H7 (cell line): ENCODE measurements around the gene MYO7B. TPM values are rescaled to one million over a fixed set of nuclear protein-coding genes. Genes with fewer than 3 reads are reported as not detected.
A peak's percentile ranks its signal among the peaks of the same experiment; 100 is the strongest.

Experiments
- DNase-seq: peaks from one replicate; pipeline ENCODE4 v3.0.0; 2012
- H3K27me3 ChIP-seq: 2 replicates; pipeline ENCODE4 v1.6.0; 2011; ENCODE audit warnings: mild to moderate bottlenecking, low read length; ENCODE audit not compliant: control insufficient read depth, insufficient read depth
- H3K36me3 ChIP-seq: replicated peaks from 2 replicates; pipeline ENCODE4 v1.5.1; 2011; ENCODE audit warnings: low read length; ENCODE audit not compliant: control insufficient read depth, insufficient read depth
- H3K4me3 ChIP-seq: 2 replicates; pipeline ENCODE4 v1.5.1; 2011; ENCODE audit warnings: low read depth, mild to moderate bottlenecking, control low read depth, low read length, moderate library complexity; ENCODE audit not compliant: insufficient read depth
- total RNA-seq: library from RNA; depleted of rRNA; stranded (reverse); fragments of >200 nt; shearing (Covaris generic); gene quantifications from 2 replicates; pipeline ENCODE4 v1.2.3, GENCODE V29; 2014

The MYO7B gene
- total RNA-seq, 1 experiment from 2014 or later = not detected

DNA sequence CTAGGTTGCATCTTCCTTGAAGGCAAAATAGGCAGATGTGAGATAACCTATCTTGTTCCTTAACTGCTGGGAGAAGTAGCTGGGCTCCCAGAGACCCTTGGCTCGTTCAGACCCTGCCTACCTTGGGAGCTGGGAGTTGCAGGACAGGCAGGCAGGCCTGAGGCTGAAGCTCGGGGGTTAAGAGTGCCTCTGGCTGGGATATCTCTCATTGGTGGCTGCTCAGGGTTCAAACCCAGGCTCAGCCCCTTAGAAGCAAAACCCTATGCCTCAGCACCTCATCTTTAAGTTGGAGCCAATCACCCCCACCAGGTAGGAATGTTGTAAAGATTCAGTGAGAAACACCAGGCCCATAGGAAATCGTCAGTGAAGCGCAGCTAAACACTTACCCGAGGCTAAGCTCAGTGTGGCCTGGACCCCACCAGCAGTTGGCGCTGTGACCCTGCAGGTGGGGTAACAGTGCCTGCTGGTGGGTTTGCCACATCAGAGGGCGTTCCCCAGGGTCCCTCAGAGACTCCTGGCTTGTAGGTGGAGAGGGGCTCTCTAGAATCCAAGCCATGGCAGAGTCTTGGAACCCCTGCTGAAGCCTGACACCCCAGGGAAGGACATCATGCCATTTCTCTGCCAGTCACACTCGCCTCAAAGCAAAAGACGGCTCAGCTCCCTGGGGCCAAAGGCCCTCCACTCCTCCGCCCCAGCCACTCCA, 55.9 kb downstream of the MYO7B start:
- Histone ChIP-seq H3K27me3 (no peaks in the 10 kb centered on the region), H3K36me3 (no peaks in the 10 kb centered on the region), H3K4me3 (no peak overlapping the region)
- DNase-seq = peak; percentile 95

DNA sequence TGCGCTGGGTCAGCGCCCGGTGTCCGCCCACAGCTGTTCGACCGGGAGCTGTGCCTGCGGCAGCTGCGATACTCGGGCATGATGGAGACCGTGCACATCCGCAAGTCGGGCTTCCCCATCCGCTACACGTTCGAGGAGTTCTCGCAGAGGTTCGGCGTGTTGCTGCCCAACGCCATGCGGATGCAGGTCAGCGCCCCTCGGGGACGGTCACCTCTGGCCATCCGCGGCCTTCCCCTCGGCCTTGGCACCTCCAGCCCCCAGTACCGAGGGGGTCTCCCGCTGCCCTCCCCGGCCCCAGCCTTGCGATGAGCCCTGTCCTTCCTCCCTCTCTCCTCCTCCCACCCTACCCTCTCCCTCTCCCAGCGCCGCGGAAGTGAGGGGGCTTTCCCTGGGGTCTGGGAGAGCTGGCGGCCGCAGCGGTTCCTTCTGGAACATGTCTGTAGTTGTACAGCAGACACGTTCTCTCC, 57.3 kb downstream of the MYO7B start:
- Histone ChIP-seq H3K36me3 (no peaks in the 10 kb centered on the region), H3K4me3 (no peak overlapping the region), H3K27me3 (no peaks in the 10 kb centered on the region)
- DNase-seq = peak; percentile 51

DNA sequence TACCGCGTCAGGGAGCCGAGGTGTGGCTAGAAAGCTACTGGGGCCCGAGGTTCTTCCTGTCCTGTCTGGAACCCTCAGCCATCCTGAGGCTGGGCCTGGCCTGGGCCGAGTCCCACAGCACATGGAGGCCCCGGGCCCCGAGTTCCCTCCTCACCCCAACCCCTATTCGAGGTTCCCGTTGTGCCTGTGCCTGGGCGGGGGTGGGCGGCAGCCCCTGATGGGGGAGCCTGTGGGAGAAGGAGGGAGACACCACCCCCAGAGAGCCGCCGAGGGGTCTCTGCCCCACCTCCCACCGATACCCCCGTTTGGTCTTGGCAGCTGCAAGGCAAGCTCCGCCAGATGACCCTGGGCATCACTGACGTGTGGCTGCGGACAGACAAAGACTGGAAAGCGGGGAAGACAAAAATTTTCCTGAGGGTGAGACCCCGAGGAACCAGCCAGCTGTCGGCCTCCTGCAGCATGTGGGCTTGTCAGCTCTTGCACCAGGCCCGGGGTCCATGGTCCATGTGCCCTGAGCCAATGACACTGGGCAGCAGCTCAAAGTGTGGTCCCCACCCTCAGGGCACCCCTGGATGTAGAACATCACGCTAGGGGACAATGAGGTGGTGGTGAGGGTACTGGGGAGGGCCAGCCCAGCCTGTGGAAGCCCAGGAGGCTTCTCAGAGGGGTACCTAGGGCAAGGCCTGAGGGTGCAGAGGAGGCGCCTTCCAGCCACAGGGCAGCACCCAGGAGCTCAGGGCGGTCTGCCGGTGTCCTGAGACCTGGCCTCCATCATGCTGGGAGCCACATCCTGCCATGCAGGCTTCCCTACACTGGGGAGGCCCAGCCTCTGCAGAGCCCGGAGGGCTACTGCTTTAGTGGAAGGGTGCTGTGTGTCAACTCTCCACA, 58.0 kb downstream of the MYO7B start:
- peak; percentile 47 for DNase-seq
- Histone ChIP-seq H3K4me3 (no peak overlapping the region), H3K36me3 (no peaks in the 10 kb centered on the region), H3K27me3 (no peaks in the 10 kb centered on the region)

DNA sequence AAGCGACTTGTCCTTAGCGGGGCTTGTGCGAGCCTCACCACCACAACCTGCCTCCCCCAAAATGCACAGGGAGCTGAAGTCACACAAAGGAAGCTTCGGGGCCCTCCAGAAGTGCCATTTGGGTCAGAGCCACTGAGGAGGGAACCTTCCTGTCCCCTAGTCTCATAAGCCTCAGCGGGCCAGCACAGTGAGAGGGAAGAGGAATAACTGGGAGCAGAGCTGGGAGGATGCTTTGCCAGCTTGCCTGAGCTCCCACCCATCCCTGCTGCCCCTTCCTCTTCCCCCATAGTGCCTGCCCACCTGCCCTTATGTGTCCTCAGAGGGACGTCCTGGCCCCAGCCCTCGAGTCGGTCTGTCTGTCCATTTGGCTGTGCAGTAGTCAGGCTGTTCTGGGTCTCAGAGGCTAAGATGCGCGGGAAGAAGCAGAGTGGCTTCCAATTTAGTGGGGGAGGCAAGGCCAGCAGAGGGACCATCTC, 58.7 kb downstream of the MYO7B start:
- Histone ChIP-seq H3K36me3 (no peaks in the 10 kb centered on the region), H3K4me3 (no peak overlapping the region), H3K27me3 (no peaks in the 10 kb centered on the region)
- DNase-seq = no peak

DNA sequence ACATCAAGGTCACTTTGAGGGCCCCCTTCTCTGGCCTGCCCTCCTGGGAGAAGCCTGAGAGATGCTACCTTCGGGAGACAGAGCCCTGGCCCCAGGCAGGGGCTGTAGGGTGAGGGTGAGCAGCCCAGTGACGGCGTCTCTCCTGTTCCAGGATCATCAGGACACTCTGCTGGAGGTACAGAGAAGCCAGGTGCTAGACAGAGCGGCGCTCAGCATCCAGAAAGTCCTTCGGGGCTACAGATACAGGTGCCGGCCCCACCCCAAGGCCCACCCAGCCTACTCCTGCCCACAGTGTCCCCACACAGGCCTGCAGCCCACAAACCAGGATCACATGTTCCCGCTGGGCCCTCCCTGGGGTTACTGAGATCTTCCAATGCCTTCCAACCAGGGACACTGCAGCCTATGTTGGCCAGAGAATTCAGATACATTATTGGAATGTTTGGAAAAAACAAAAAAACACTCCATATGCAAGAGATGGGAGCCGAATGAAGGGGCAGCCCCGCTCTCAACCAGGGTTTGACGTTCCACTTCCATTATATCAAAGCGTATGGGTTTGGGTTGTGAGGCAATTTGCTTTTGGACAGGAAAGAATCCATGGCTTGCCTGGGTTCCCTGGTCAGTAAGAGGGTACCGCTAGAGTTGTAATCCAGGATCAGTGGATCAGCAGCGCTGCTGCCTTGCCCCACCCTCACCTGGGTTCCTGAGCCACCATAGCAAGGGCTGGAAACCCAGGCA, 61.0 kb downstream of the MYO7B start:
- Histone ChIP-seq H3K36me3 (no peaks in the 10 kb centered on the region), H3K27me3 (no peaks in the 10 kb centered on the region), H3K4me3 (no peak overlapping the region)
- DNase-seq = peak; percentile 19

DNA sequence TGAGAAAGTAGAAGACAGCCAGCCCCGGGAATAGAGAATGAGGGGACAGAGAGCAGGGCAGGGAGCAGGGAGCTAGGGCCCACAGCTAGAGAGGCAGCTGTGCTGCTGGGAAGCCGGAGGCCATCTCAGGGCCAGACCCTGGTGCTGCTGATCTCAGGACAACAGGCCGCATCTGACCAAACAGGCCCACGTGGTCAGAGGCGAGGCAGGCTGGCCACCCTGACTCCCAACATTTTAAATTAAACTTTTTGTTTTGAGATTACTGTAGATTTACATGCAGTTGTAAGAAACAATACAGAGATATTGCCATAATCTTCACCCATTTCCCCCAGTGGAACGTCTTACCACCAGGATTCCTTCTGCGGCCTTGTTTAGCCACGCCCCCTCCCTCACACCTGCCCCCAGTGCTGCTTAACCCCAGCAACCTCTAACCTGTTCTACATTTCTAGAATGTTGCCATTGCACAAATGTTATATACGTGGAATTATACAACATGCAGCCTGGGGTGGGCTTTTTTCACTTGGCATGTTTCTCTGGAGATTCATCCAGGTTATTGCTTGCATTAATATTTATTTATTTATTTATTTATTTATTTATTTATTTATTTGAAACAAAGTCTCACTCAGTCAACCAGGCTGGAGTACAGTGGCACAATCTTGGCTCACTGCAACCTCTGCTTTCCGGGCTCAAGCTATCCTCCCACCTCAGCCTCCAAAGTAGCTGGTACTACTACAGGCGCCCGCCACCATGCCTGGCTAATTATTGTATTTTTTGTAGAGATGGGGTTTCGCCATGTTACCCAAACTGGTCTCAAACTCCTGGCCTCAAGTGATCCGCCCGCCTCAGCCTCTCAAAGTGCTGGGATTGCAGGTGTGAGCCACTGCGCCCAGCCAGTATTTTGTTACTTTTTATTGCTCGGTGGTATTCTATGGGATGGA, 61.8 kb downstream of the MYO7B start:
- Histone ChIP-seq H3K36me3 (no peaks in the 10 kb centered on the region), H3K27me3 (no peaks in the 10 kb centered on the region), H3K4me3 (no peak overlapping the region)
- DNase-seq = peak; percentile 55

DNA sequence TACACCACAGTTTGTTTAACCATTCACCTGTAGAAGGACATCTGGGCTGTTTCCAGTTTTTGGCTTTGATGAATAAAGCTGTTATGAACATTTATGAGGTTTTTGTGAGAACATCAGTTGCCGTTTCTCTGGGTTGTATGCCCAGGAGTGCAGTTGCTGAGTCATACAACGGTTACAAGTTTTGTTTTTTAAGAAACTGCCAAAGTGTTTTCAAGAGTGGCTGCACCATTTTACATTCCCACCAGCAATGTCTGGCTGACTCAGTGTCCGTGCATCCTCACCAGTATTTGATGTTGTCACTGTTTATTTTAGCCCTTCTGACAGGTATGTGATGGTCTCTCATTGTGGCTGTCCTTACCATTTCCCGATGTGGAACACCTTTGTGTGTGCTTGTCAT, 62.5 kb downstream of the MYO7B start:
- DNase-seq = peak; percentile 7
- Histone ChIP-seq H3K27me3 (no peaks in the 10 kb centered on the region), H3K36me3 (no peaks in the 10 kb centered on the region), H3K4me3 (no peak overlapping the region)

DNA sequence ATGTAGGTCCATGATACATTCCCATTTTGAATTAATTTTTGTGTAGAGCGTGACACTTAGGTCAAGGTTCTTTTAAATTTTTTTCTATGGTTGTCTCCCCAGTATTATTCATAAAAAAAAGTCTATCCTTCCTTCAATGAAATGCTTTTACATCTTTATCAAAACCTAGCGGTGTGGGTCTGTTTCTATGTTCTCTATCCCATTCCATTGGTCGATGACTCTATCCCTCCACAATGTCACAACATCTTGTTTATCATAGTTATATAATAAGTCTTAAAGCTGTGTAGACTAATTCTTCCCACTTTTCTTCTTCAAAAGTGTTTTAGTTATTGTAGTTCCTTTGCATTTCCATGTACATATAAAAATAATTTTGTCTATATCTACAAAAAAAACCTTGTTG, 63.2 kb downstream of the MYO7B start:
- Histone ChIP-seq H3K36me3 (no peaks in the 10 kb centered on the region), H3K27me3 (no peaks in the 10 kb centered on the region), H3K4me3 (no peak overlapping the region)
- DNase-seq = no peak

DNA sequence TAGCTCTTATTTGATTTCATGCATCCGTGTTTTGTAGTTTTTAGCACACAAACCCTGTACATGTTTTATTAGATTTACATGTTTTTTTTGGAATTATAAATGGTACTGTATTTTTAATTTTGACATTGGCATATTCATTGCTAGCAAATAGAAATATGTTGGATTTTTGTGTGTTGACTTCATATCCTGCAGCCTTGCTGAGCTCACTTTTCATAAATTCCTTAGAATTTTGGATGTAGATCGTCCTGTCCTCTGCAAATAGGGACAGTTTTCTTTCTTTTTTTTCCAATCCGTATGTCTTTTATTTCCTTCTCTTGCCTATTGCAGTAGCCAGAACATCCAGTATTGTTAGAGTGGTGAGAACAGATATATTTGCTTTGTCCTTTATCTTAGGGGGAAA, 63.7 kb downstream of the MYO7B start:
- no peak overlapping the region for H3K4me3 ChIP-seq
- no peaks in the 10 kb centered on the region for H3K36me3 ChIP-seq
- H3K27me3 ChIP-seq = no peaks in the 10 kb centered on the region
- DNase-seq = no peak

DNA sequence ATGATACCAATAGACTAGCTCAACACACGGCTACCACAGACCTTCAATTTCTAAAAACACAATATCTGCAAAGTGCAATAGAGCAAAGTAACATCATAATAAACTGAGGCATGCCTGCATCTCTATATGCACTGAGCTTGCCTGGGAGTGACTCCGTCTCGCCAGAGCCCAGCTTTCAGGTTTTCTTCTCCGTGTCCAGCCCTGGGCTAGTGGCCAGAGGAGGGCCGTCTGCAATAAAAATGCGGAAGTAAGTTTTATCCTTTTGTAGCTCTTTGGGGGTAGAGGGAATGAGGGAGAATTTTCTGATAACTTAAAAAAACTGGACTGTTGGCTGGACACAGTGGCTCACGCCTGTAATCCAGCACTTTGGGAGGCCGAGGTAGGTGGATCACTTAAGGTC, 69.5 kb downstream of the MYO7B start:
- Histone ChIP-seq H3K36me3 (no peaks in the 10 kb centered on the region), H3K27me3 (no peaks in the 10 kb centered on the region), H3K4me3 (no peak overlapping the region)
- DNase-seq = peak; percentile 5

DNA sequence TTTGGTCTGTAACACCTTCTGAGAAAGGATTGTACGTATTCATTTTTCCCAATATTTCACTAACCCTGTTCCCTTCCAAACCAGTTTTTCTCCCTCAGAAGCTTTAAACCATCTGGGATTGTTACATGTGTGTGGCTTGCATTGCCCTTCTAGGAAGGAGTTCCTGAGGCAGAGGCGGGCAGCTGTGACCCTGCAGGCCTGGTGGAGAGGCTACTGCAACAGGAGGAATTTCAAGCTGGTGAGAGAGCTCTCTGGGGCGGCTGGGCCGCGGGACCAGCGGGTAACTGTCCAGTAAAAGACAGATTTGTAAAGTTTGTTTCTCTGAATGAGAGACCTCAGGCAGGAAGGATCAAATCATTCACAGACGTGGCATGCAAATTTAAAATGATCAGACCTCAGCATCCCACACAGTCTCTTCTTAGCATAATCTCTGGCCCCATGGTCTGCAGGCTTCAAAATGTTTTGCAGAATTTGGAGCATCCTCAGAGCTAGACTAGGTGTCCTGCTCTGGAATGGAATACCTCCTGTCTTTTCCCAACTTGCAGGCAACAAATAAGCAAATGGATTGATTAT, 70.3 kb downstream of the MYO7B start:
- Histone ChIP-seq H3K36me3 (no peaks in the 10 kb centered on the region), H3K4me3 (no peak overlapping the region), H3K27me3 (no peaks in the 10 kb centered on the region)
- DNase-seq = peak; percentile 17

DNA sequence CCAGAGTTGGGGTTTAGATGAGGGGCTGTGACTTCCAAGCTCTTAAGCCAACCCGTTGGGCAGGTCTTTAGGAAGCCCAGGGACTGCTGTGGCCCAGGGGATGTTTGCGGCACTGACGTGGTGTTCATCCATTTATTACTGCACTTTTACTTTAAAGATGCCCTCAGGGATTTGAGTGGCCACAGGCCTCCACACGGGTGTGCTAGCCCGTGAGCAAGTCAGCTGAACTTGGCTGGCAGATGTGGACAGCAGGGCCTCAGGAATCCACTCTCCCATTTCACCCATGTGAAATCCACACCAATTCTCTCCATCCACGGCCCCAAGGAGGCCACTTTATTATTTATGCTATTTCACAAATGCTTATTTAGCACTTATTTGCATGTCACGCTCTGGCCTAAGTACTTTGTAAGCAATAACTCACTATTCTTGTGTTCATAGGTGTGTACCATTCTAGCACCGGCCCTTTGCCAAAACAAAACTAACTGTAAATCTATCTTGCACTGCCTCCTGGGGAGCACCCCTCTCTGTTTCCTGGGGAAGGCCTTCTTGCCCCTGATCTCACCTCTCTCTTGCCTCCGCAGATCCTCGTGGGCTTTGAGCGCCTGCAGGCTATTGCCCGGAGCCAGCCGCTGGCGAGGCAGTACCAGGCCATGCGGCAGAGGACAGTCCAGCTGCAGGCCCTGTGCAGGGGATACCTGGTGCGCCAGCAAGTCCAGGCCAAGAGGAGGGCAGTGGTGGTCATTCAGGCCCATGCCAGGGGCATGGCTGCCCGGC, 71.3 kb downstream of the MYO7B start:
- Histone ChIP-seq H3K36me3 (no peaks in the 10 kb centered on the region), H3K4me3 (no peak overlapping the region), H3K27me3 (no peaks in the 10 kb centered on the region)
- DNase-seq = peak; percentile 25

DNA sequence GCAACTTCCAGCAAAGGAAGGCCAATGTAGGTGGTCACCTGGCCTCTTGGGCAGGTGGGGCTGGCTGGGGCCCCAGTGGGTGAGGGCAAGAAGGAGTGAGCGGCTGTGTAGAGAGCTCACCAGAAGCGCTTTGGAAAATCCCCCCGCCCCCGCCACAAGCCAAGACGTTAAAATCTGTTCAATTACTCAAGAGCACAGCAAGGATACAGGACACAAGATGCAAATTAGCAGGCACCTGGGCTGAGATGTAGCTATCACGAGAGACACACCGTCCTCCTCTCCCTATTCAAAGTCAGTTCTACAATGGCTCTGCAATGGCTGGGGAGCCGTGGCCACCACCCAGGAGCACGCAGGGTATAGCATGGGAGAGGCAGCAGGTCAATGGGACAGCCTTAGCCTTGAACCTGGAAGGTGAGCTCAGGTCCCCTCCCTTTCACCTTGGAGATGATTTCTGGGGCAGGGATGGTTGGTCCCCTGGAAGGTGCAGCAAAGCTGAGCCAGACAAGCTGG, 72.0 kb downstream of the MYO7B start:
- peak; percentile 26 for DNase-seq
- no peaks in the 10 kb centered on the region for H3K27me3 ChIP-seq
- H3K36me3 ChIP-seq = no peaks in the 10 kb centered on the region
- no peak overlapping the region for H3K4me3 ChIP-seq
